Hematopoietic multipotent progenitor cell treated with erythropoietin and hydrocortisone succinate and interleukin-3 and kit ligand, for 8 days (in vitro differentiated cells): ENCODE data around the gene MSRB3.

ENCODE experiments used
- DNase-seq: peaks from one replicate; pipeline ENCODE4 v3.0.0-alpha.2; 2015

MSRB3 gene

GRCh38 chr12:65501093-65501621, 222.7 kb downstream of the MSRB3 start:
- DNase-seq, result no peak

GRCh38 chr12:65501935-65502334, 223.5 kb downstream of the MSRB3 start:
- DNase-seq, result no peak

GRCh38 chr12:65504417-65504816, 225.9 kb downstream of the MSRB3 start:
- no peak for DNase-seq

- DNase-seq, result no peak
Observed at GRCh38 chr12:65505386-65506121, 227.1 kb downstream of the MSRB3 start.

GRCh38 chr12:65508276-65509035, 230.0 kb downstream of the MSRB3 start:
- DNase-seq, result no peak

- DNase-seq, result no peak
Observed at GRCh38 chr12:65510007-65510406, 231.5 kb downstream of the MSRB3 start.

GRCh38 chr12:65510584-65511050, 232.1 kb downstream of the MSRB3 start:
- no peak for DNase-seq

- no peak for DNase-seq
Observed at GRCh38 chr12:65511134-65511834, 232.8 kb downstream of the MSRB3 start.

- no peak for DNase-seq
Observed at GRCh38 chr12:65511912-65512311, 233.4 kb downstream of the MSRB3 start.
